Motor neuron (in vitro differentiated cells): Measurements from ENCODE around the gene WDR31. TPM values are rescaled to one million over a fixed set of nuclear protein-coding genes. Genes with fewer than 3 reads are reported as not detected.

Source experiments
- ATAC-seq, 8 experiments: fragments of 200-7000 bp; cut with Tn5 transposase; replicated peaks in 6 of 8; 2 replicates each; pipeline ENCODE4 v1.8.0; 2021; ENCODE audit warnings: mild to moderate bottlenecking in 8 of 8, moderate library complexity in 8 of 8
- H3K27ac ChIP-seq, 2 donors: fragments of 250-450 bp; sonication (Bioruptor Pico); 2 replicates each; pipeline ENCODE4 v1.9.0; 2021; ENCODE audit warnings: antibody characterized with exemption in 2 of 2, mild to moderate bottlenecking in 2 of 2, moderate library complexity in 1 of 2
- H3K4me1 ChIP-seq, 2 donors: fragments of 250-450 bp; sonication (Bioruptor Pico); replicated peaks in 1 of 2; 2 replicates each; pipeline ENCODE4 v1.6.1; 2021; ENCODE audit warnings: antibody characterized with exemption in 2 of 2, mild to moderate bottlenecking in 2 of 2, moderate library complexity in 1 of 2
- H3K4me3 ChIP-seq, 5 donors: fragments of 250-450 bp; sonication (Bioruptor Pico); 2 replicates each; pipeline ENCODE4 v1.9.0; 2021; ENCODE audit warnings: antibody characterized with exemption in 5 of 5, mild to moderate bottlenecking in 5 of 5, moderate library complexity in 4 of 5
- WGBS, 10 experiments: fragments of 450-650 bp; shearing (Covaris generic); methylation state at CpG; one replicate each; pipeline ENCODE4 v1.0.0; 2022; 5-methylcytosine and 5-hydroxymethylcytosine counted together
- in situ Hi-C, 9 experiments: fragments of 400-800 bp; cut with MboI; loops; one replicate each; pipeline ENCODE4 v1.15.0; 2021; ENCODE audit warnings: low sequenced_read_pairs in 9 of 9, low pct_unique_long_range_greater_than_20kb in 2 of 9; ENCODE audit not compliant: unreplicated experiment in 9 of 9
- total RNA-seq, 8 experiments: library from RNA; unstranded; fragments of 300-600 nt; gene quantifications; 2 replicates each; pipeline versions ENCODE4 v1.2.3 to v1.2.4, GENCODE V29; 2022

WDR31 gene
- total RNA-seq, 8 experiments from 2014 or later, result 0.76 to 5.8 (median 3.3) TPM

GRCh38 chr9:113345671-113346070 is 5.6 kb upstream of the WDR31 start:
- in situ Hi-C loops, result no loop called here
- 0 to 100% (median 57%) methylated on average over 1 of the region's 1 CpG; no CpG with 5 or more reads in 3 of the 10 experiments for WGBS, 10 experiments
- ATAC-seq, result no peak
- Histone ChIP-seq H3K27ac (no peak overlapping the region), H3K4me1 (peaks cover 0 to 3% of the 10 kb centered on the region in 2 donors), H3K4me3 (no peak overlapping the region)

- H3K27ac ChIP-seq, result no peak overlapping the region
- ATAC-seq, result no peak
- 20 to 83% (median 74%) methylated on average over 1 to 2 of the region's 2 CpGs; no CpG with 5 or more reads in 3 of the 10 experiments for whole genome bisulfite sequencing, 10 experiments
- no peak overlapping the region for H3K4me3 ChIP-seq
- in situ Hi-C loops, result no loop called here
- peaks cover 0 to 3% of the 10 kb centered on the region in 2 donors for H3K4me1 ChIP-seq
These were observed 5.1 kb upstream of the WDR31 start for GRCh38 chr9:113345190-113345589.

GRCh38 chr9:113343732-113344231 is 3.7 kb upstream of the WDR31 start:
- ATAC-seq, result peak; percentile 5 to 74 (median 59)
- WGBS, 10 experiments, result 0 to 71% (median 33%) methylated on average over 1 of the region's 1 CpG; no CpG with 5 or more reads in 6 of the 10 experiments
- H3K4me3 ChIP-seq, result no peak overlapping the region

GRCh38 chr9:113341712-113342410 is 1.8 kb upstream of the WDR31 start:
- in situ Hi-C loops, result no loop called here
- WGBS, 10 experiments, result 0 to 74% (median 56%) methylated on average over 1 to 7 of the region's 9 CpGs; no CpG with 5 or more reads in 1 of the 10 experiments
- H3K27ac ChIP-seq, result no peak overlapping the region
- H3K4me1 ChIP-seq, result peaks cover 4 to 11% of the 10 kb centered on the region in 2 donors
- no peak for ATAC-seq
- H3K4me3 ChIP-seq, result no peak overlapping the region

More at GRCh38 chr9:113343732-113344231, 3.7 kb upstream of the WDR31 start:
- in situ Hi-C loops, result no loop called here
- Histone ChIP-seq H3K27ac (peak overlapping the region in 1 of 2 donors; percentile 41), H3K4me1 (peaks cover 4 to 11% of the 10 kb centered on the region in 2 donors)

GRCh38 chr9:113337714-113338113 is 2.4 kb downstream of the WDR31 start:
- ATAC-seq, result no peak
- no CpG with 5 or more reads among the region's 2 CpGs for WGBS, 10 experiments
- H3K4me3 ChIP-seq, result no peak overlapping the region
- H3K27ac ChIP-seq, result no peak overlapping the region
- in situ Hi-C loops, result no loop called here
- peaks cover 4 to 8% of the 10 kb centered on the region in 2 donors for H3K4me1 ChIP-seq

GRCh38 chr9:113331780-113332179 is 8.3 kb downstream of the WDR31 start:
- no peak for ATAC-seq
- H3K4me3 ChIP-seq, result no peak overlapping the region
- WGBS, 10 experiments, result 20 to 90% (median 69%) methylated on average over 1 to 4 of the region's 4 CpGs; no CpG with 5 or more reads in 2 of the 10 experiments
- in situ Hi-C loops, result no loop called here
- no peak overlapping the region for H3K27ac ChIP-seq
- H3K4me1 ChIP-seq, result no peaks in the 10 kb centered on the region

GRCh38 chr9:113328045-113328782 is 11.9 kb downstream of the WDR31 start:
- 72 to 100% (median 85%) methylated on average over 1 to 3 of the region's 3 CpGs; no CpG with 5 or more reads in 3 of the 10 experiments for WGBS, 10 experiments
- Histone ChIP-seq H3K4me1 (no peaks in the 10 kb centered on the region), H3K4me3 (no peak overlapping the region), H3K27ac (no peak overlapping the region)
- no peak for ATAC-seq
- in situ Hi-C loops, result no loop called here

GRCh38 chr9:113326230-113326629 is 13.8 kb downstream of the WDR31 start:
- H3K27ac ChIP-seq, result no peak overlapping the region
- no peaks in the 10 kb centered on the region for H3K4me1 ChIP-seq
- no peak for ATAC-seq
- WGBS, 10 experiments, result 80 to 100% (median 95%) methylated on average over 1 to 4 of the region's 4 CpGs
- in situ Hi-C loops, result no loop called here
- no peak overlapping the region for H3K4me3 ChIP-seq

GRCh38 chr9:113322671-113323070 is 17.4 kb downstream of the WDR31 start:
- H3K4me1 ChIP-seq, result no peaks in the 10 kb centered on the region
- no peak for ATAC-seq
- no peak overlapping the region for H3K27ac ChIP-seq
- in situ Hi-C loops, result loop anchor here in 2 of 9 experiments (25.0 kb wide), 2 partner anchors 265 to 340 kb away; no protein-coding TSS in a partner anchor
- 38 to 80% (median 62%) methylated on average over 2 to 5 of the region's 6 CpGs; no CpG with 5 or more reads in 3 of the 10 experiments for WGBS, 10 experiments
- H3K4me3 ChIP-seq, result no peak overlapping the region

GRCh38 chr9:113320051-113320450 is 20.0 kb downstream of the WDR31 start:
- in situ Hi-C loops, result loop anchor here in 2 of 9 experiments (25.0 kb wide), 2 partner anchors 267 to 342 kb away; no protein-coding TSS in a partner anchor
- ATAC-seq, result no peak

GRCh38 chr9:113319054-113319453 is 21.0 kb downstream of the WDR31 start:
- in situ Hi-C loops, result loop anchor here in 2 of 9 experiments (25.0 kb wide), 2 partner anchors 268 to 343 kb away; no protein-coding TSS in a partner anchor
- no peak for ATAC-seq
- no peak overlapping the region for H3K27ac ChIP-seq
- no peak overlapping the region for H3K4me3 ChIP-seq
- peaks cover 0 to 2% of the 10 kb centered on the region in 2 donors for H3K4me1 ChIP-seq
- WGBS, 10 experiments, result 42 to 100% (median 63%) methylated on average over 1 to 2 of the region's 2 CpGs; no CpG with 5 or more reads in 4 of the 10 experiments

More at GRCh38 chr9:113320051-113320450, 20.0 kb downstream of the WDR31 start:
- H3K4me3 ChIP-seq, result no peak overlapping the region
- 63 to 100% (median 88%) methylated on average over 1 to 2 of the region's 3 CpGs; no CpG with 5 or more reads in 4 of the 10 experiments for whole genome bisulfite sequencing, 10 experiments
- H3K4me1 ChIP-seq, result peaks cover 0 to 2% of the 10 kb centered on the region in 2 donors
- H3K27ac ChIP-seq, result no peak overlapping the region

- H3K4me3 ChIP-seq, result no peak overlapping the region
- no peak overlapping the region for H3K27ac ChIP-seq
- peak in 1 of 8 experiments; percentile 30 for ATAC-seq
- in situ Hi-C loops, result loop anchor here in 2 of 9 experiments (25.0 kb wide), 2 partner anchors 270 to 345 kb away; no protein-coding TSS in a partner anchor
- peaks cover 0 to 2% of the 10 kb centered on the region in 2 donors for H3K4me1 ChIP-seq
- WGBS, 10 experiments, result 0 to 80% (median 53%) methylated on average over 1 to 2 of the region's 2 CpGs; no CpG with 5 or more reads in 1 of the 10 experiments
These were observed 22.3 kb downstream of the WDR31 start for GRCh38 chr9:113317777-113318176.
